ENCODE data around the gene MYBBP1A.

DNA sequence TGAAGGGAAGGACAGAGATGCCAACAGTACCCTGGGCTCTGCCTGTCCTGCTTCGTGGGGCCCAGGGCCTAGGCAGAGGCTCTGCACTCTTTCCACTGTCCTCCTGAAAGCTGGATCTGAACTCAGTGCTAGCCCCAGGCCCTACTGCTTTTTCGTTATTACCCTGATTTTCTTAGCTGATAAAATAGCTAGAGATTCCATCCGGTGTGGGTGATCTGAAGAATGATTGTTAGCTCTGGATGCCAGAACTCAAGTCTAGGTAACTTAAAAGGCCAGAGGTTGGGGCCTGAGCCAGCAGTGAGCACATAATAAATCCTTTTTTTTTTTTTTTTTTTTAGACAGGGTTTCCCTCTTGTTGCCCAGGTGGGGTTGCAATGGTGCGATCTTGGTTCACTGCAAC lies 1.8 kb upstream of the MYBBP1A start:
- TF ChIP-seq, protein P1, sequence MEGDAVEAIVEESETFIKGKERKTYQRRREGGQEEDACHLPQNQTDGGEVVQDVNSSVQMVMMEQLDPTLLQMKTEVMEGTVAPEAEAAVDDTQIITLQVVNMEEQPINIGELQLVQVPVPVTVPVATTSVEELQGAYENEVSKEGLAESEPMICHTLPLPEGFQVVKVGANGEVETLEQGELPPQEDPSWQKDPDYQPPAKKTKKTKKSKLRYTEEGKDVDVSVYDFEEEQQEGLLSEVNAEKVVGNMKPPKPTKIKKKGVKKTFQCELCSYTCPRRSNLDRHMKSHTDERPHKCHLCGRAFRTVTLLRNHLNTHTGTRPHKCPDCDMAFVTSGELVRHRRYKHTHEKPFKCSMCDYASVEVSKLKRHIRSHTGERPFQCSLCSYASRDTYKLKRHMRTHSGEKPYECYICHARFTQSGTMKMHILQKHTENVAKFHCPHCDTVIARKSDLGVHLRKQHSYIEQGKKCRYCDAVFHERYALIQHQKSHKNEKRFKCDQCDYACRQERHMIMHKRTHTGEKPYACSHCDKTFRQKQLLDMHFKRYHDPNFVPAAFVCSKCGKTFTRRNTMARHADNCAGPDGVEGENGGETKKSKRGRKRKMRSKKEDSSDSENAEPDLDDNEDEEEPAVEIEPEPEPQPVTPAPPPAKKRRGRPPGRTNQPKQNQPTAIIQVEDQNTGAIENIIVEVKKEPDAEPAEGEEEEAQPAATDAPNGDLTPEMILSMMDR (conservative IDR thresholded peaks at IDR 0.05; ENCODE audit: low read depth, low read length) = no peak
- TF ChIP-seq EZH2 (IDR thresholded peaks at IDR 0.05; ENCODE audit: borderline replicate concordance, low read depth, low read length, poor library complexity, severe bottlenecking) = no peak

Data from A673 (cell line).